ENCODE data around the gene COL23A1. TPM values are rescaled to one million over a fixed set of nuclear protein-coding genes. Genes with fewer than 3 reads are reported as not detected.

COL23A1 gene
- total RNA-seq, 4 donors from 2014 or later: 7.9 to 20.4 (median 12.0) TPM

GRCh38 chr5:178334861-178335260, 255.3 kb downstream of the COL23A1 start:
- Histone ChIP-seq H3K4me1 (peaks cover 0 to 18% (median 3%) of the 10 kb centered on the region in 4 donors), H3K9me3 (no peaks in the 10 kb centered on the region), H3K27ac (no peak overlapping the region), H3K27me3 (no peaks in the 10 kb centered on the region), H3K36me3 (no peaks in the 10 kb centered on the region), H3K4me3 (no peak overlapping the region)
- DNase-seq (ENCODE audit: low spot score in 2 of 2): no peak
- 86 to 91% methylated on average over 8 of the region's 8 CpGs for WGBS, 2 donors
- TF ChIP-seq CTCF (IDR thresholded peaks at IDR 0.05) (no peak), EP300 (IDR thresholded peaks at IDR 0.05) (no peak), POLR2A (IDR thresholded peaks at IDR 0.05) (no peak)

- Histone ChIP-seq H3K36me3 (no peaks in the 10 kb centered on the region), H3K4me3 (no peak overlapping the region), H3K27ac (no peak overlapping the region), H3K4me1 (peaks cover 0 to 18% (median 3%) of the 10 kb centered on the region in 4 donors), H3K27me3 (no peaks in the 10 kb centered on the region), H3K9me3 (no peaks in the 10 kb centered on the region)
- TF ChIP-seq CTCF (IDR thresholded peaks at IDR 0.05) (no peak), EP300 (IDR thresholded peaks at IDR 0.05) (no peak), POLR2A (IDR thresholded peaks at IDR 0.05) (no peak)
- DNase-seq (ENCODE audit: low spot score in 2 of 2): no peak
- 83 to 89% methylated on average over 19 of the region's 21 CpGs for whole genome bisulfite sequencing, 2 donors
These were observed 256.2 kb downstream of the COL23A1 start for GRCh38 chr5:178333821-178334481.

GRCh38 chr5:178332210-178332641, 258.0 kb downstream of the COL23A1 start:
- H3K27me3 ChIP-seq: no peaks in the 10 kb centered on the region
- peaks cover 0 to 18% (median 3%) of the 10 kb centered on the region in 4 donors for H3K4me1 ChIP-seq
- WGBS, 2 donors: 70 to 73% methylated on average over 7 of the region's 7 CpGs
- H3K36me3 ChIP-seq: no peaks in the 10 kb centered on the region
- H3K4me3 ChIP-seq: no peak overlapping the region
- H3K9me3 ChIP-seq: no peaks in the 10 kb centered on the region
- no peak for DNase-seq (ENCODE audit: low spot score in 2 of 2)
- TF ChIP-seq CTCF (IDR thresholded peaks at IDR 0.05): no peak
- TF ChIP-seq EP300 (IDR thresholded peaks at IDR 0.05): no peak
- no peak for TF ChIP-seq POLR2A (IDR thresholded peaks at IDR 0.05)
- H3K27ac ChIP-seq: peak overlapping the region in 1 of 4 donors; percentile 34

- H3K27ac ChIP-seq: peak overlapping the region in 2 of 4 donors; percentile 34
These were observed 258.6 kb downstream of the COL23A1 start for GRCh38 chr5:178331491-178331996.

GRCh38 chr5:178330791-178331404, 259.3 kb downstream of the COL23A1 start:
- Histone ChIP-seq H3K4me1 (peaks cover 0 to 18% (median 3%) of the 10 kb centered on the region in 4 donors), H3K27me3 (no peaks in the 10 kb centered on the region), H3K9me3 (no peaks in the 10 kb centered on the region), H3K27ac (peak overlapping the region in 1 of 4 donors; percentile 34), H3K36me3 (no peaks in the 10 kb centered on the region), H3K4me3 (no peak overlapping the region)
- no peak for DNase-seq (ENCODE audit: low spot score in 2 of 2)
- 78 to 86% methylated on average over 7 of the region's 7 CpGs for WGBS, 2 donors
- TF ChIP-seq CTCF (IDR thresholded peaks at IDR 0.05) (no peak), POLR2A (IDR thresholded peaks at IDR 0.05) (no peak)

More at GRCh38 chr5:178331491-178331996, 258.6 kb downstream of the COL23A1 start:
- Histone ChIP-seq H3K4me1 (peaks cover 0 to 18% (median 3%) of the 10 kb centered on the region in 4 donors), H3K36me3 (no peaks in the 10 kb centered on the region), H3K4me3 (no peak overlapping the region), H3K9me3 (no peaks in the 10 kb centered on the region), H3K27me3 (no peaks in the 10 kb centered on the region)
- DNase-seq (ENCODE audit: low spot score in 2 of 2): peak in 1 of 2 donors; percentile 19
- 33 to 48% methylated on average over 15 of the region's 15 CpGs for WGBS, 2 donors
- TF ChIP-seq EP300 (IDR thresholded peaks at IDR 0.05) (peak in 1 of 2 donors; percentile 72), POLR2A (IDR thresholded peaks at IDR 0.05) (no peak)

Measured in tibial nerve (tissue), 4 donors.